ENCODE data around the gene TSHR.
A peak's percentile ranks its signal among the peaks of the same experiment; 100 is the strongest.

Gene TSHR

GRCh38 chr14:81170104-81170828, 214.8 kb downstream of the TSHR start:
- Histone ChIP-seq H3F3A (ENCODE audit: control insufficient read depth, insufficient read depth) (peaks cover 20% of the 10 kb centered on the region), H3K9me2 (replicated peaks; ENCODE audit: control insufficient read depth, low read length) (no peaks in the 10 kb centered on the region), H3K9me3 (ENCODE audit: control insufficient read depth, insufficient read depth, low read length) (no peaks in the 10 kb centered on the region), H3K4me2 (ENCODE audit: low read length) (peak overlapping the region; percentile 80), H3K27ac (ENCODE audit: low read depth, low read length) (peak overlapping the region; percentile 67), H3K4me1 (ENCODE audit: control insufficient read depth, low read length) (peaks cover 59% of the 10 kb centered on the region), H3K4me3 (ENCODE audit: low read length) (peak overlapping the region; percentile 76), H4K20me1 (ENCODE audit: control insufficient read depth, insufficient read depth, low read depth, low read length) (no peaks in the 10 kb centered on the region), H3K27me3 (ENCODE audit: control insufficient read depth, low read length) (no peaks in the 10 kb centered on the region), H3K79me2 (ENCODE audit: control insufficient read depth, low read length) (no peaks in the 10 kb centered on the region), H3K36me3 (ENCODE audit: control insufficient read depth, low read length) (no peaks in the 10 kb centered on the region; the same call in 1 of the 2 replicates)
- TF ChIP-seq, protein P1, sequence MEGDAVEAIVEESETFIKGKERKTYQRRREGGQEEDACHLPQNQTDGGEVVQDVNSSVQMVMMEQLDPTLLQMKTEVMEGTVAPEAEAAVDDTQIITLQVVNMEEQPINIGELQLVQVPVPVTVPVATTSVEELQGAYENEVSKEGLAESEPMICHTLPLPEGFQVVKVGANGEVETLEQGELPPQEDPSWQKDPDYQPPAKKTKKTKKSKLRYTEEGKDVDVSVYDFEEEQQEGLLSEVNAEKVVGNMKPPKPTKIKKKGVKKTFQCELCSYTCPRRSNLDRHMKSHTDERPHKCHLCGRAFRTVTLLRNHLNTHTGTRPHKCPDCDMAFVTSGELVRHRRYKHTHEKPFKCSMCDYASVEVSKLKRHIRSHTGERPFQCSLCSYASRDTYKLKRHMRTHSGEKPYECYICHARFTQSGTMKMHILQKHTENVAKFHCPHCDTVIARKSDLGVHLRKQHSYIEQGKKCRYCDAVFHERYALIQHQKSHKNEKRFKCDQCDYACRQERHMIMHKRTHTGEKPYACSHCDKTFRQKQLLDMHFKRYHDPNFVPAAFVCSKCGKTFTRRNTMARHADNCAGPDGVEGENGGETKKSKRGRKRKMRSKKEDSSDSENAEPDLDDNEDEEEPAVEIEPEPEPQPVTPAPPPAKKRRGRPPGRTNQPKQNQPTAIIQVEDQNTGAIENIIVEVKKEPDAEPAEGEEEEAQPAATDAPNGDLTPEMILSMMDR (IDR thresholded peaks at IDR 0.05; ENCODE audit: low read depth, low read length, poor library complexity, severe bottlenecking), result peak; percentile 91
- TF ChIP-seq EZH2phosphoT487 (IDR thresholded peaks at IDR 0.05; ENCODE audit: borderline replicate concordance, low read length), result no peak

DNA sequence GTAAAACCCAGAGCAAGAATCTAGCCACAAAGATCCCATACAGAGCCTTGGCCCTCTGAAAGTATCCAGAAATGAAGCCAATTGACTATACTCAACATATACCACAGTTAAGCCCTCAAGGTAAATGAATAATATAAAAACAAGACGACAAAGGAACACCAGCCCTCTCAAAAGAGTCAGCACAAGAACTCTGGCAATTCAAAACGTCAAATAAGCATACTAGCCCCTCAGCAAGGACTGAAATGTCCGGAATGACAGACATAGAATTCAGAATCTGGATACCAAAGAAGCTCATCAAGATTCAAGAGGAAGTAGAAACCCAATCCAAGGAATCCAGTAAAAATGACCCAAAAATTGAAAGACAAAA, 215.4 kb downstream of the TSHR start:
- Histone ChIP-seq H3K4me1 (ENCODE audit: control insufficient read depth, low read length) (peaks cover 64% of the 10 kb centered on the region), H3K9me3 (ENCODE audit: control insufficient read depth, insufficient read depth, low read length) (no peaks in the 10 kb centered on the region), H4K20me1 (ENCODE audit: control insufficient read depth, insufficient read depth, low read depth, low read length) (no peaks in the 10 kb centered on the region), H3F3A (ENCODE audit: control insufficient read depth, insufficient read depth) (peaks cover 20% of the 10 kb centered on the region), H3K9me2 (replicated peaks; ENCODE audit: control insufficient read depth, low read length) (no peaks in the 10 kb centered on the region), H3K27me3 (ENCODE audit: control insufficient read depth, low read length) (no peaks in the 10 kb centered on the region), H3K36me3 (ENCODE audit: control insufficient read depth, low read length) (no peaks in the 10 kb centered on the region; the same call in 1 of the 2 replicates), H3K79me2 (ENCODE audit: control insufficient read depth, low read length) (no peaks in the 10 kb centered on the region), H3K4me2 (ENCODE audit: low read length) (peak overlapping the region; percentile 80), H3K4me3 (ENCODE audit: low read length) (peak overlapping the region; percentile 76), H3K27ac (ENCODE audit: low read depth, low read length) (peak overlapping the region; percentile 67)
- no peak for TF ChIP-seq EZH2phosphoT487 (IDR thresholded peaks at IDR 0.05; ENCODE audit: borderline replicate concordance, low read length)
- TF ChIP-seq, protein P1 (IDR thresholded peaks at IDR 0.05; ENCODE audit: low read depth, low read length, poor library complexity, severe bottlenecking), result no peak

DNA sequence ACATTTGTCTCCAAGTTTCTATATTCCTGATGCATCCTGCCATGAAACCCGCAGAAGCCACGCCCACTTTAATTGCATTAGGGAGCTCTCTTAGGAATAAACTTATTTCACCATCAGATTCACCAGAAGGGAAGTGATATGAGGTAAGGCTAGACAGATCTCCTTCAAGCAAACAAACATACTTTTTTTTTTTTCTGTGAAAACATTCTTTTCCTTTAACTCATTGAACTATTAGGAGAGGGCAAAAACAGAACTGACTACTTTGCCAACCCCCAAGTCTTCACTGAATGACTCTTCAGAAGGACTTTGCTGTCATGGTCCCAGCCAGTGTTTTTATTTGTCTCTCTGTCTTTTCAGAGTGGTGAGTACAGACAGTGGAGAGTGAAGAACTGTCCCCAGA, 216.9 kb downstream of the TSHR start:
- Histone ChIP-seq H3K27ac (ENCODE audit: low read depth, low read length) (peak overlapping the region; percentile 78), H3K4me3 (ENCODE audit: low read length) (peak overlapping the region; percentile 61), H3K9me3 (ENCODE audit: control insufficient read depth, insufficient read depth, low read length) (no peaks in the 10 kb centered on the region), H3K4me2 (ENCODE audit: low read length) (peak overlapping the region; percentile 80), H3K4me1 (ENCODE audit: control insufficient read depth, low read length) (peaks cover 79% of the 10 kb centered on the region), H3K27me3 (ENCODE audit: control insufficient read depth, low read length) (no peaks in the 10 kb centered on the region), H3K79me2 (ENCODE audit: control insufficient read depth, low read length) (peaks cover 7% of the 10 kb centered on the region; the same call in 1 of the 2 replicates), H3K36me3 (ENCODE audit: control insufficient read depth, low read length) (peaks cover 4% of the 10 kb centered on the region; the same call in 1 of the 2 replicates), H4K20me1 (ENCODE audit: control insufficient read depth, insufficient read depth, low read depth, low read length) (no peaks in the 10 kb centered on the region), H3F3A (ENCODE audit: control insufficient read depth, insufficient read depth) (peaks cover 20% of the 10 kb centered on the region), H3K9me2 (replicated peaks; ENCODE audit: control insufficient read depth, low read length) (no peaks in the 10 kb centered on the region)
- no peak for TF ChIP-seq EZH2phosphoT487 (IDR thresholded peaks at IDR 0.05; ENCODE audit: borderline replicate concordance, low read length)
- TF ChIP-seq, protein P1 (IDR thresholded peaks at IDR 0.05; ENCODE audit: low read depth, low read length, poor library complexity, severe bottlenecking), result no peak

Data from DOHH2 (cell line).